ENCODE results near the gene DEFB108B.
"Not testable (repeated sequence)": the region's sequence is repeated elsewhere in the genome, so short reads cannot be mapped to it uniquely, and the experiment has no call there.

DEFB108B gene

GRCh38 chr11:71799556-71800128 is 33.4 kb upstream of the DEFB108B start:
- not testable (repeated sequence) for H3K4me2 ChIP-seq (ENCODE audit: low read length, poor library complexity, severe bottlenecking); H4K91ac ChIP-seq (ENCODE audit: low read length); H3K4me1 ChIP-seq (ENCODE audit: control insufficient read depth, insufficient read depth, low read depth, low read length); H3K9ac ChIP-seq (ENCODE audit: low read length); H3K79me1 ChIP-seq (replicated peaks; ENCODE audit: low read length, poor library complexity, severe bottlenecking); H3K4me3 ChIP-seq (ENCODE audit: insufficient read depth in 1 of 2, low read depth in 1 of 2, low read length in 2 of 2); H3K27ac ChIP-seq (ENCODE audit: low read length, poor library complexity, severe bottlenecking); H3K36me3 ChIP-seq (ENCODE audit: control insufficient read depth in 1 of 2, insufficient read depth in 2 of 2, low read depth in 1 of 2, low read length in 2 of 2); H3K4ac ChIP-seq (ENCODE audit: low read depth in 1 of 2, low read length in 2 of 2); H3K27me3 ChIP-seq (ENCODE audit: control insufficient read depth in 1 of 2, insufficient read depth in 1 of 2, low read length in 2 of 2); H2BK12ac ChIP-seq (ENCODE audit: low read length in 2 of 2); H4K8ac ChIP-seq (ENCODE audit: low read length); DNase-seq; H3K23ac ChIP-seq (ENCODE audit: low read length in 2 of 2); H3K9me3 ChIP-seq (ENCODE audit: control insufficient read depth, low read length); H3K18ac ChIP-seq (ENCODE audit: low read depth in 1 of 2, low read length in 2 of 2); H2BK5ac ChIP-seq (ENCODE audit: low read depth, low read length, poor library complexity, severe bottlenecking); H3K14ac ChIP-seq (ENCODE audit: low read length in 2 of 2); H2AFZ ChIP-seq (ENCODE audit: low read depth, low read length); H2BK15ac ChIP-seq (ENCODE audit: low read depth, poor library complexity, severe bottlenecking); H2BK120ac ChIP-seq (ENCODE audit: low read depth, low read length); H2AK5ac ChIP-seq (ENCODE audit: low read length, severe bottlenecking)
- WGBS: 93% methylated on average over 13 of the region's 13 CpGs

DNA sequence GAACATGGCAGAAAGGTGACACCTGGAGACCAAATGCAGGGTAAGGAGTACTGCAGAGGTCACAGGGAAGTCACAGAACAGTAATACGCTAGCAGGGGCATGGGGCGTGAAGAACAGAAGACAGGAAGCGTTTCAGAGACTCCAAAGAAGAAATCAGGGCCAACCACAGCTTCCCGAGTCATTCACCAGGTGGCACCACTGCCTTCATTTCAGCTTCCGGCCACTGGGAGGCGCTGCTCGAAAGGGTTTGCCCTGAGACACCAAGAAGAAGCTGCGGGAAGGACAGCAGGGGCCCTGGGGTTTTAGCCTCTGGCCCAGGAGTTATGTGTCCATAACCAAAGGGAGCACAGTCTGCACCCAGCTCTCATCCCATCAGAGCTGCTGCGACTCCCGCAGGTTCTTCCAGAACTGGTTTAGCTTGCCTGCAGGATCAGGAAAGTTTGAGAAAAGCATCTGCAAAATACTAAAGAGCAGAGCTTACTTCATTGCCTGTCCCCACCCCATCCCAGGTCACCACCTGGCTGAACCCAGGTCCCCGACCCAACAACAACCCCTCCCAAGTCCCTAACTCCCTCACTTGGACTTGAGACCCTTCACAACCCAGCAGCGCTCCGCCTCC is 32.6 kb upstream of the DEFB108B start:
- H2BK15ac ChIP-seq (ENCODE audit: low read depth, poor library complexity, severe bottlenecking): not testable (repeated sequence)

GRCh38 chr11:71801026-71801425 is 32.0 kb upstream of the DEFB108B start:
- not testable (repeated sequence) for H2BK15ac ChIP-seq (ENCODE audit: low read depth, poor library complexity, severe bottlenecking); H3K4me1 ChIP-seq (ENCODE audit: control insufficient read depth, insufficient read depth, low read depth, low read length); H3K14ac ChIP-seq (ENCODE audit: low read length in 2 of 2); H3K18ac ChIP-seq (ENCODE audit: low read depth in 1 of 2, low read length in 2 of 2); H3K23ac ChIP-seq (ENCODE audit: low read length in 2 of 2); H2BK5ac ChIP-seq (ENCODE audit: low read depth, low read length, poor library complexity, severe bottlenecking); H2AK5ac ChIP-seq (ENCODE audit: low read length, severe bottlenecking); H2AFZ ChIP-seq (ENCODE audit: low read depth, low read length); H3K9me3 ChIP-seq (ENCODE audit: control insufficient read depth, low read length); H3K9ac ChIP-seq (ENCODE audit: low read length); H3K4me2 ChIP-seq (ENCODE audit: low read length, poor library complexity, severe bottlenecking); H4K8ac ChIP-seq (ENCODE audit: low read length); H4K91ac ChIP-seq (ENCODE audit: low read length); H2BK120ac ChIP-seq (ENCODE audit: low read depth, low read length); H3K36me3 ChIP-seq (ENCODE audit: control insufficient read depth in 1 of 2, insufficient read depth in 2 of 2, low read depth in 1 of 2, low read length in 2 of 2); H3K79me1 ChIP-seq (replicated peaks; ENCODE audit: low read length, poor library complexity, severe bottlenecking); H2BK12ac ChIP-seq (ENCODE audit: low read length in 2 of 2); H3K4me3 ChIP-seq (ENCODE audit: insufficient read depth in 1 of 2, low read depth in 1 of 2, low read length in 2 of 2); H3K4ac ChIP-seq (ENCODE audit: low read depth in 1 of 2, low read length in 2 of 2); H3K27me3 ChIP-seq (ENCODE audit: control insufficient read depth in 1 of 2, insufficient read depth in 1 of 2, low read length in 2 of 2); H3K27ac ChIP-seq (ENCODE audit: low read length, poor library complexity, severe bottlenecking); DNase-seq
- WGBS: no CpG with 5 or more reads among the region's 2 CpGs

More for the DNA sequence above, 32.6 kb upstream of the DEFB108B start:
- H3K79me1 ChIP-seq (replicated peaks; ENCODE audit: low read length, poor library complexity, severe bottlenecking); H3K4me3 ChIP-seq (ENCODE audit: insufficient read depth in 1 of 2, low read depth in 1 of 2, low read length in 2 of 2); H3K27ac ChIP-seq (ENCODE audit: low read length, poor library complexity, severe bottlenecking); H3K4me2 ChIP-seq (ENCODE audit: low read length, poor library complexity, severe bottlenecking); H3K4ac ChIP-seq (ENCODE audit: low read depth in 1 of 2, low read length in 2 of 2); H4K91ac ChIP-seq (ENCODE audit: low read length); H3K9ac ChIP-seq (ENCODE audit: low read length); H3K9me3 ChIP-seq (ENCODE audit: control insufficient read depth, low read length); H3K23ac ChIP-seq (ENCODE audit: low read length in 2 of 2); H3K27me3 ChIP-seq (ENCODE audit: control insufficient read depth in 1 of 2, insufficient read depth in 1 of 2, low read length in 2 of 2); H3K4me1 ChIP-seq (ENCODE audit: control insufficient read depth, insufficient read depth, low read depth, low read length); H4K8ac ChIP-seq (ENCODE audit: low read length); H3K36me3 ChIP-seq (ENCODE audit: control insufficient read depth in 1 of 2, insufficient read depth in 2 of 2, low read depth in 1 of 2, low read length in 2 of 2); H2AFZ ChIP-seq (ENCODE audit: low read depth, low read length); H2BK12ac ChIP-seq (ENCODE audit: low read length in 2 of 2); H2BK5ac ChIP-seq (ENCODE audit: low read depth, low read length, poor library complexity, severe bottlenecking); H3K18ac ChIP-seq (ENCODE audit: low read depth in 1 of 2, low read length in 2 of 2); H2AK5ac ChIP-seq (ENCODE audit: low read length, severe bottlenecking); H2BK120ac ChIP-seq (ENCODE audit: low read depth, low read length); H3K14ac ChIP-seq (ENCODE audit: low read length in 2 of 2): not testable (repeated sequence)
- WGBS: 40% methylated on average over 8 of the region's 13 CpGs
- peak; percentile 58 for DNase-seq

DNA sequence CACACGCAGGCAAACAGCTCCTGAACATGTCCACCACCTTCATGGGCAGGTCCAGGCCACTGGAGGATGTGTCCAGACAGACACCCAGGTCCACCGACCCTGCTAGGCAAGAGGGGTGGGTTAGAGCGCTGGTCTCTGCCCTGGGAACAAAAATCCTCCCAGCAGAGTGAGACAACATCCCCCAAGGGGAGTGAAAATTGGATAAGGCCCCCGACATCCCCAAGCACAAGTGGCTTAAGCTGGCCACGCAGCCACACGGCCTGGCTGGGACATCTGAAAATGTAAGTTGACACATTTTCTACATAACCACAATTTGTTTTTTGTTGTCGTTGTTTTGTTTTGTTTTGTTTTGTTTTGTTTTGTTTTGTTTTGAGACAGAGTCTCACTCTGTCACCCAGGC is 30.1 kb upstream of the DEFB108B start:
- not testable (repeated sequence) for H2AK5ac ChIP-seq (ENCODE audit: low read length, severe bottlenecking); H3K9me3 ChIP-seq (ENCODE audit: control insufficient read depth, low read length); H3K36me3 ChIP-seq (ENCODE audit: control insufficient read depth in 1 of 2, insufficient read depth in 2 of 2, low read depth in 1 of 2, low read length in 2 of 2); H3K4me3 ChIP-seq (ENCODE audit: insufficient read depth in 1 of 2, low read depth in 1 of 2, low read length in 2 of 2); H3K9ac ChIP-seq (ENCODE audit: low read length); H3K27me3 ChIP-seq (ENCODE audit: control insufficient read depth in 1 of 2, insufficient read depth in 1 of 2, low read length in 2 of 2); H2BK120ac ChIP-seq (ENCODE audit: low read depth, low read length); H2BK5ac ChIP-seq (ENCODE audit: low read depth, low read length, poor library complexity, severe bottlenecking); H2BK12ac ChIP-seq (ENCODE audit: low read length in 2 of 2); DNase-seq; H3K4me2 ChIP-seq (ENCODE audit: low read length, poor library complexity, severe bottlenecking); H2AFZ ChIP-seq (ENCODE audit: low read depth, low read length); H3K4ac ChIP-seq (ENCODE audit: low read depth in 1 of 2, low read length in 2 of 2); H4K8ac ChIP-seq (ENCODE audit: low read length); H4K91ac ChIP-seq (ENCODE audit: low read length); H2BK15ac ChIP-seq (ENCODE audit: low read depth, poor library complexity, severe bottlenecking); H3K79me1 ChIP-seq (replicated peaks; ENCODE audit: low read length, poor library complexity, severe bottlenecking); H3K14ac ChIP-seq (ENCODE audit: low read length in 2 of 2); H3K27ac ChIP-seq (ENCODE audit: low read length, poor library complexity, severe bottlenecking); H3K4me1 ChIP-seq (ENCODE audit: control insufficient read depth, insufficient read depth, low read depth, low read length); H3K18ac ChIP-seq (ENCODE audit: low read depth in 1 of 2, low read length in 2 of 2); H3K23ac ChIP-seq (ENCODE audit: low read length in 2 of 2)
- 94% methylated on average over 2 of the region's 7 CpGs for WGBS
